Activated naive CD8-positive, alpha-beta T cell treated with anti-CD3 and anti-CD28 coated beads for 36 hours (primary cell): ENCODE results near the gene VENTX. TPM values are rescaled to one million over a fixed set of nuclear protein-coding genes. Genes with fewer than 3 reads are reported as not detected.

Experiments used
- DNase-seq: peaks from one replicate; pipeline ENCODE4 v3.0.0; 2021
- H3K27ac Mint-ChIP-seq: one replicate; pipeline ENCODE4 v1.8.0; 2022; ENCODE audit warnings: mild to moderate bottlenecking, moderate library complexity, mixed read lengths
- H3K27me3 Mint-ChIP-seq: one replicate; pipeline ENCODE4 v1.8.0; 2022; ENCODE audit warnings: mild to moderate bottlenecking, mixed read lengths
- H3K36me3 Mint-ChIP-seq: one replicate; pipeline ENCODE4 v1.8.0; 2021; ENCODE audit warnings: mild to moderate bottlenecking, mixed read lengths
- H3K4me1 Mint-ChIP-seq: one replicate; pipeline ENCODE4 v1.8.0; 2021; ENCODE audit warnings: mixed read lengths
- H3K4me3 Mint-ChIP-seq: one replicate; pipeline ENCODE4 v1.8.0; 2022; ENCODE audit warnings: mild to moderate bottlenecking, moderate library complexity, mixed read lengths
- H3K9me3 Mint-ChIP-seq: one replicate; pipeline ENCODE4 v1.8.0; 2022; ENCODE audit warnings: mixed read lengths
- total RNA-seq, 2 experiments: library from RNA; stranded (reverse); gene quantifications; one replicate each; pipeline ENCODE4 v1.2.3, GENCODE V29; 2021

The VENTX gene
- total RNA-seq, 2 experiments from 2014 or later = not detected

DNA sequence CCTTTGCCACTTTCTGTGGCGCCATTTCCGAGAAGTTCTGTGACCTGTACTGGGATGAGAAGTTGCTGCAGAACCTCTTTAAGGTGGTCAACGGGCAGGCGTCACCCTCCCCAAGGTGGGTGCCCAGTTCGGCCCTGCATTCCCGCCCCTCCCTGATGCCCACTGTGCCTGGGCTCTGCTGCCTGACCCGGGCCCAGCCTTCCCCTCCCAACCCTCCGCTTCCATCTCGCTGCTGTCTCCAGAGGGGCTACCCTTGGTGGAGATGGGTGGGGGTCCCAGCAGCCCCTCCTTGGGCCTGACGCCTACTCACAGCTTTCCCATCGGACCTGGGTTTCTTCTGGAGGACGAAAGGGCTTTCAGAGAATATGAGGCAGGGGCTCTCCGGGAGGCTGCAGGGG lies 38.2 kb upstream of the VENTX start:
- Mint-ChIP-seq H3K36me3 (no peaks in the 10 kb centered on the region), H3K27ac (no peak overlapping the region), H3K4me3 (no peak overlapping the region), H3K4me1 (no peaks in the 10 kb centered on the region), H3K9me3 (no peaks in the 10 kb centered on the region), H3K27me3 (no peaks in the 10 kb centered on the region)
- no peak for DNase-seq

DNA sequence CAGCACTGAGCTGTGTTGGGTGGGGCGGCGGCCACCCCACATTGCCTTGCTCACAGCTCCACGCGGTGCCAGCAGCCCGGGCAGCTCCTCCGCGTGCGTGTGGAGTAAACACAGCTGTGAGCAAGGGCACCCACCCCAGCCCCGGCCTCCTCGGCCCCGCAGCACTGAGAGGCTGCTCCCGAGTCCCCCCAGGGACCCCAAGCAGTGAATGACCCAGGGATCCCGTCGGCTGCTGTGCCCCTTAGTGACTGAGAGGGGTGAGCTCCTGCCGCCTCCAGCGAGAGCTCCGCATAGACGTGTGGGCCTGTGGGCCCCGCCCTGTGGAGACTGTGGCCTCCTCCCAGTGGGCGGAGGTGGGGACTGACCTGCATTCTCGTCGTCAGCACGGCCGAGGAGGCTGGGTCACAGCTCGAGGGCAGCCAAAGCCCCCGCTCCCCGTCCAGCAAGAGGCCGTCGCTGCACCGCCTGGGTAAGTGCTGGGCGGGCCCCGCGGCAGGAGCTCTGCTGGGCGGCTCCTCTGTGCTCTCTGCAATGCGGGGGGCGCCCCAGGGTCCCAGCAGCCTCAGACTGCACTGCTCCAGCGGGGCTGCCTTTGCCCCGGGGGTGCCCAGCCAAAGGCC lies 37.6 kb upstream of the VENTX start:
- Mint-ChIP-seq H3K4me1 (no peaks in the 10 kb centered on the region), H3K27ac (no peak overlapping the region), H3K27me3 (no peaks in the 10 kb centered on the region), H3K4me3 (no peak overlapping the region), H3K9me3 (no peaks in the 10 kb centered on the region), H3K36me3 (no peaks in the 10 kb centered on the region)
- no peak for DNase-seq

DNA sequence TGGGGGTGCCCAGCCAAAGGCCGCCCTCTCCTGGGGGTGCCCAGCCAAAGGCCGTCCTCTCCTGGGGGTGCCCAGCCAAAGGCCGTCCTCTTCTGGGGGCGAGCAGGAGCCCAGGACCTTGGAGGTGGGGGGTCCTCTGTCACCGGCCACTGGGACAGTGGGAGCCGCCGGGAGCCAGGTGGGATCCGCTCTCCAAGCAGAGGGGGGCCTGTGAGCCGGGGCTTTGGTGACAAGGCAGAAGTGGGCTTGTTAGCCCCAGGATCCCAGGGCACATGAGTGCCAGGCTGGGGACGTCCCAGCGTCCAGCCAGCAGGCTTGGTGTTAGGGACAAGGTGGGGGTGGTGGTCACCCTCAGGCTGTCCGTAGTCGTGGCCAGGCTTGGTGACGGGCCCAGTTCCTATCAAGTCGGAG lies 37.0 kb upstream of the VENTX start:
- H3K27me3 Mint-ChIP-seq = no peaks in the 10 kb centered on the region
- H3K9me3 Mint-ChIP-seq = no peaks in the 10 kb centered on the region
- no peak overlapping the region for H3K4me3 Mint-ChIP-seq

DNA sequence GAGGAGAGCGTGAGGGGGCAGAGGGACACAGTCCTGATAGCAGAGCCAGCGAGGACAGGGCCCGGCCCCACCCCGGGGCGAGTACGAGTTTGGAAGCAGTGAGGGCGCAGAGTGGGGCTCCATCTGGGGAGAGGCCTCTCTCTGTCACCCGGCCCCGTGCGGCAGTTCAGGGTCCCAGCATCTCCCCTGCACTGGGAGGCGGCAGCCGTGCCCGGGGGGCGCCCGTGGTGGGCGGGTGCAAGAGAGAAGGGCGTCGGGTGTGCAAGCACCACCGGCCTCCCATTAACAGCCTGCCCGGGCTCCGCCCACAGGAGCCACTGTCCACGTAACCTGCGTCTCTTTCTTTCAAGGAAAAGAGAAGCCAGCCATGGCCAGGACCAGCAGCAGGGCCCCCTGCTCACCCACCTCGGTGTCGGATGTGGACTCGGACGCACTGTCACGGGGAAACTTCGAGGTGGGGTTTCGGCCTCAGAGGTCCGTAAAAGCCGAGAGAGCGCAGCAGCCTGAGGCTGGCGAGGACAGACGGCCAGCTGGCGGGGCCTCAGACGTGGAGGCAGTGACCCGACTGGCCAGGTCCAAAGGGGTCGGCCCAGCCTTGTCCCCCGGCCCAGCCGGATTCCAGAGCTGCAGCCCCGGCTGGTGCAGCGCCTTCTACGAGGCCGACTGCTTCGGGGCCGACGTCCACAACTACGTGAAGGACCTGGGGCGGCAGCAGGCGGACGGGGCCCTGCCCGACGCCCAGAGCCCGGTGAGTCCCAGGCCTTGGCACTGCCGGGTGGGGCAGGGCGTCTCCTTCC lies 36.3 kb upstream of the VENTX start:
- Mint-ChIP-seq H3K36me3 (no peaks in the 10 kb centered on the region), H3K27me3 (no peaks in the 10 kb centered on the region), H3K27ac (no peak overlapping the region), H3K4me3 (no peak overlapping the region), H3K4me1 (no peaks in the 10 kb centered on the region), H3K9me3 (no peaks in the 10 kb centered on the region)
- DNase-seq = no peak

More for the DNA sequence above, 37.0 kb upstream of the VENTX start:
- Mint-ChIP-seq H3K36me3 (no peaks in the 10 kb centered on the region), H3K27ac (no peak overlapping the region), H3K4me1 (no peaks in the 10 kb centered on the region)
- no peak for DNase-seq

DNA sequence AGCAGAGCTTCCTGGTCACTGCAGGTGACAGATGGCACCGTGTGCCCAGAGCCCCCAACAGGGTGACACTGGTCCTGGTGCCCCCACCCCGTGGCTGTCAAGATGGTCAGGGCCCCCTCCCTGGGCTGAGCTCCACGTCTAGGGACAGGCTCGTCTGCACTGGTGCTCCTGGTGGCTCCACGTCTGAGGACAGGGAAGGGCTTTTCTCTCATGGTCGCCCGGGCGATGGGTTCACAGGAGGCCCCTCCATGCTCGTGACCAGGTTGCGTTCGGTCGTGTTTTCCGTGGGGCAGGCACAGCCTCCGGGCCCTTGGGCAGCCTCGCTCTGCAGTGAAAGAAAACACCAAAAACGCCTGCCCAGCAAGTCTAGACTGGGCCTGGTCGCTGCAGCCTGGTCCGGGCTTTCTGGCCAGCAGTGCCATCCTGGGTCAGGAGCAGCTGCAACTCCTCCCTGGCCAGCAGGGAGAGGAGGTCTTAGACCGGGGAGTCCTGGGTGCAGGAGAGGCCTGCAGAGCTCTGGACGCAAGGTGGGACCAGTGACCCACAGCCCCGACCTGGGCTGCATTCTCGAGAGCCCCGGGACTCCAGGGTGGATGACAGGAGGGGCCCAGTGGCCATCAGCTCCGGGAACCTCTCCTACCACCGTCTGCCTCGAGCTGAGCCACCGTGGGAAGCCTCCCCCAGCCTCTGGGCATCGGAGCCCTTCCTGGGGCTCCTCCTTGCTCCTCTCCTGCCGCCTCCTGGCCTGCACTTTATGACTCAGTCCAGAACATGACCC lies 35.5 kb upstream of the VENTX start:
- DNase-seq = no peak
- Mint-ChIP-seq H3K27me3 (no peaks in the 10 kb centered on the region), H3K4me1 (no peaks in the 10 kb centered on the region), H3K9me3 (no peaks in the 10 kb centered on the region), H3K27ac (no peak overlapping the region), H3K36me3 (no peaks in the 10 kb centered on the region), H3K4me3 (no peak overlapping the region)

DNA sequence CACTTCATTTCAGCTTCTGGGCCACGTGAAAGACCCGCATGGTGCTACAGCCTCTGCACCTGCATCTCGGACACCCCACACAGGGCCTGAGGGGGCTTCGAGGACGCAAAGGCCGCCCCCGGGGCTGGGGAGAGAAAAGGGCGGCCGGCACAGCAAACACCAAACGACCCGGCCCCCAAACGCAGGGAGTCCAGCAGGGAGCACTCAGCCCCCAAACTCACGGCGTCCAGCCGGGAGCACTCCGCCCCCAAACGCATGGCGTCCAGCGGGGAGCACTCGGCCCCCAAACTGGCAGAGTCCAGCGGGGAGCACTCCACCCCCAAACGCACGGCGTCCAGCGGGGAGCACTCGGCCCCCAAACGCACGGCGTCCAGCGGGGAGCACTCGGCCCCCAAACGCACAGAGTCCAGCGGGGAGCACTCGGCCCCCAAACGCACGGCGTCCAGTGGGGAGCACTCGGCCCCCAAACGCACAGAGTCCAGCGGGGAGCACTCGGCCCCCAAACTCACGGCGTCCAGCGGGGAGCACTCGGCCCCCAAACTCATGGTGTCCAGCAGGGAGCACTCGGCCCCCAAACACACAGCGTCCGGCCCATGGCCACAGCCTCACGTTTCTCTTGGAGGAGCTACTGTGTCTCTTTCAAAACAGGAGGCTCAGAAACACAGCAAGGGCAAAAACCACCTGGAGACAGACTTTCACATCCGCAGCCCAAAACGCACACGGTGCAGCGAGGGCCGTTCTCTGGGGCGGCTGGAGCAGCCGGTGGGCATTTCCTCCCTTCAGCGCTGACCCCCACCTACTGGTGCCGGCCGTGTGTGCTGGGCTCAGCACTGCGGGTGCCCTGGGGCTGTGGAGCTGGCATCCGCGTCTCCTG lies 34.6 kb upstream of the VENTX start:
- Mint-ChIP-seq H3K36me3 (no peaks in the 10 kb centered on the region), H3K27ac (no peak overlapping the region), H3K27me3 (no peaks in the 10 kb centered on the region), H3K4me1 (no peaks in the 10 kb centered on the region), H3K9me3 (no peaks in the 10 kb centered on the region), H3K4me3 (no peak overlapping the region)
- no peak for DNase-seq

DNA sequence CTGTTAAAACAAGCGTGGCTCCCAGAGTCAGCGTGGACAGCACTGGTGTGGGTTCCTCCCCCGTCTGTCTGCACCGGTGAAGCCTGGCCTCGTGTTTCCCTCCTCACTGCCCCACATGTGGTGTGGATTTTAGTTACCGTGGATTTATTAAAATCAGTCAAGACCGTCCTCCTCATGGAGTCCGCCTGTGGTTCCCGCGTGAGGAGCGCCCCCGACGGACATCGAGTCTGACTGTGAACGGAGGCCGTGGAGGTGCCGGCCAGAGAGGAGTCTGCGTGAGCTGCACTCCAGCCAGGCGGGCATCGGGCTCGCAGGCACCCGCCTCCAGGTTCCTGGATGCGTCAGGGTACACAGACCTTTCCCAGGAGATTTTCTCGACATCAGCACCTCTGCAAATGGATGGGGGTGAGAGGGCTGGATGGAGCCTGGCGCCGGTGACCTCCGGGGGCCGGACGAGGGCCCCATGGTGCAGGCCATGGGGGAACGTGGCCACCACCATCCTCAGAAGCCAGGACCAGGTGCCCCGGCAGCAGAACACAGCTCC lies 33.9 kb upstream of the VENTX start:
- Mint-ChIP-seq H3K27me3 (no peaks in the 10 kb centered on the region), H3K36me3 (no peaks in the 10 kb centered on the region), H3K9me3 (no peaks in the 10 kb centered on the region), H3K27ac (no peak overlapping the region), H3K4me1 (no peaks in the 10 kb centered on the region), H3K4me3 (no peak overlapping the region)
- DNase-seq = no peak

DNA sequence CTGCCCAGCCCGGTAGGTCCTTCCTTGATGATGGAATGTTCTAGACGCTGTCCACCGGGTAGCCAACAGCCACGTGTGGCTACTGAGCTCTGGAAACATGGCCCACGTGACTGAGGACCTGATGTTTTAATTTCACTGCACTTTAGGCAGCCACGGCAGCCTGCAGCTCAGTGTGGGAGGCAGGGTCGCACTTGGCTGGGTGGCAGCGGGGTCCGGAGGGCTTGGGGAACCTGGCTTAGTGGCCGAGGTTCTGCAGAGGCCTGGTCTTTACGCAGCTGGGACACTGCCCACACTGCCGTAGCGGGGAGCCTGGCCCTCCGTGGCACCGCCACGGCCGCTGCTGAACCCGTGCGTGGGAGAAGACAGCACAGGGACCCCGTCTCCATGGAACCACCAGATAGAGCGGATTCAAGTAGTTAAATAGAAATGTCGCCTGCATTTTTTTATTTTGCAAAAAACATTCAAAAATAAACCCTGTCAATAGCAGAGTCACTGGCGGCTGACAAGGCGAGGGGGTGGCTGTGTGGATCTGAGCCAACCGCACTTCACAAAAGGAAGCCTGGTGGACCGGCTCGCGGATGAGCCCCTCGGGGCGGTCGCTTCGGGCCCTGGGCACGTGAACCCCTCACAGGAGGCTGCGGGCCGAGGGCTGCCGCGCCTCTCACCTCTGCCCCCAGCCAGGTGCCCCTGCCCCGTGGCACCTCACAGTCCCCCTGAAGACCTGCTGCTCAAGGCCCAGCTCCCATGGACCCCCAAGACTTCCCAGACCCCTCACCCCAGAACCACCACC lies 33.2 kb upstream of the VENTX start:
- no peaks in the 10 kb centered on the region for H3K27me3 Mint-ChIP-seq
- no peaks in the 10 kb centered on the region for H3K36me3 Mint-ChIP-seq
- no peaks in the 10 kb centered on the region for H3K4me1 Mint-ChIP-seq
- H3K9me3 Mint-ChIP-seq = no peaks in the 10 kb centered on the region
- DNase-seq = no peak
- H3K27ac Mint-ChIP-seq = no peak overlapping the region
- H3K4me3 Mint-ChIP-seq = no peak overlapping the region

DNA sequence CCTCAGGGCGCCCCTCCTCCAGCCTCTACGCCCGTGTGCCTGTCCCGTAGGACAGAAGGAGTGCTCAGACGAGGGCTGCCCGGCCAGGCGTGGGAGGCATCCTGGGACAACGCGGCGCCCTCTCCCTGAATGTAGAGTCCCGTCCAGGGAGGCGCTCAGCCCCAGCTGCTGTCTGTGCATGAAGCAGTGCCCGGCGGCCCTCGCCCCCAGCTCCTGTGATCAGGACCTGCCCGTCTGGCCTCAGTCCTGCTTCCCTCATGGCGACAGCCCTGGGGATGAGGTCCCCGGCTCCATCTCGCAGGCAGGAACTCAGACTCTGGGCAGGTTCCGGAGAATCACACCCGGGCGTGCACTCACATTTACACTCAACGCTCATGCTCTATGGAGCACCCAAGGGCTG lies 32.5 kb upstream of the VENTX start:
- Mint-ChIP-seq H3K4me3 (no peak overlapping the region), H3K27me3 (no peaks in the 10 kb centered on the region)

DNA sequence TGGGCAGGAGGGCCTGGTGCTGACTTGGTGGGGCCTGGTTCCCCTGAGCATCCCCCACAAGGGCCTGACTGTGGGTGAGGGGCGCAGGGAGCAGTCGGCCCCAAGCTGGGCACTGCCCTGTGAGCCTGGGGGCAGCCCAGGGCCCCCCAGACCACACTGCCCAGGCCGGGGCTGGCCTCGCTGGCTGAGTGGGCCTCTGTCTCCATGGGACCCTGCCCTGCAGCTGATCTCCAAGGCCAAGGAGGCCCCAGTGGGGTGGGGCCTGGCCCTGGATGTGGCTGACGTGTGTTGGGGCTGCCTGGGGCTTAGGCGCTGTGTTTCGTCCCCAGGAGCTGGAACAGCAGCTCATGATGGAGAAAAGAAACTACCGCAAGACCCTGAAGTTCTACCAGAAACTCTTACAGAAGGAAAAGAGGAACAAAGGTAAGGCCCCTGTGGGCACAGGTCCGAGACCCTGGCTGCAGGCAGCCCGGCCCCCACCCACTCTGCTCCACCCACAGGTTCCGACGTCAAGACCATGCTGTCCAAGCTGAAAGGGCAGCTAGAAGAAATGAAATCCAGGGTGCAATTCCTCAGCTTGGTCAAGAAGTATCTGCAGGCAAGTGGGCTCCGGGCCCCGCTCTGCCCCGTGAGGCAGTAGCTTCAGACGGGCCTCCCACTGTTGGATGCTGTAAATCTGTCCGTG lies 31.2 kb upstream of the VENTX start:
- Mint-ChIP-seq H3K9me3 (no peaks in the 10 kb centered on the region), H3K27me3 (no peaks in the 10 kb centered on the region), H3K4me3 (no peak overlapping the region), H3K36me3 (no peaks in the 10 kb centered on the region), H3K27ac (no peak overlapping the region), H3K4me1 (no peaks in the 10 kb centered on the region)
- DNase-seq = no peak

More for the DNA sequence above, 32.5 kb upstream of the VENTX start:
- H3K36me3 Mint-ChIP-seq = no peaks in the 10 kb centered on the region
- H3K27ac Mint-ChIP-seq = no peak overlapping the region
- no peaks in the 10 kb centered on the region for H3K9me3 Mint-ChIP-seq
- no peak for DNase-seq
- no peaks in the 10 kb centered on the region for H3K4me1 Mint-ChIP-seq

DNA sequence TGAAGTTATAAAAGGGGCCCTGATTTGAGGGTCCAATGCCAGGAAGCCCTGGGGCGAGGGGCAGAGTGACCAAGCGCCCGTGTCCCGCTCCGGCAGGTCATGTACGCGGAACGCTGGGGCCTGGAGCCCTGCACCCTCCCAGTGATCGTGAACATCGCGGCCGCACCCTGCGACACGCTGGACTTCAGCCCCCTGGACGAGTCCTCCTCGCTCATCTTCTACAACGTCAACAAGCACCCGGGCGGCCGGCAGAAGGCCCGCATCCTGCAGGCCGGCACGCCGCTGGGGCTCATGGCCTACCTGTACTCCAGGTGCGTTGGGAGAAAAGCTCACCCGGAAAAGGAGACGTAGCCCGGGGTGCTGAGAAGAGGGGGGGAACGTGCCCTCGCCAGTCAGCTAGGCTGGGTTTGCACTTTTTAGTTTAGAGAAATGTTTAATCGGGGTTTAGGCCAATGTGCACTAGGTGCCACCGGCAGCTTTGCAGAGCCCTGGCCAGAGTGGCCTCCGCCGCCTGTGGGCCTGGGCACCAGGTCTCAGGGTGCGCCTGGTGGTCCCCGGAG lies 30.5 kb upstream of the VENTX start:
- no peak for DNase-seq
- H3K27ac Mint-ChIP-seq = no peak overlapping the region
- H3K4me1 Mint-ChIP-seq = no peaks in the 10 kb centered on the region
- H3K4me3 Mint-ChIP-seq = no peak overlapping the region
- H3K27me3 Mint-ChIP-seq = no peaks in the 10 kb centered on the region
- no peaks in the 10 kb centered on the region for H3K36me3 Mint-ChIP-seq
- no peaks in the 10 kb centered on the region for H3K9me3 Mint-ChIP-seq

DNA sequence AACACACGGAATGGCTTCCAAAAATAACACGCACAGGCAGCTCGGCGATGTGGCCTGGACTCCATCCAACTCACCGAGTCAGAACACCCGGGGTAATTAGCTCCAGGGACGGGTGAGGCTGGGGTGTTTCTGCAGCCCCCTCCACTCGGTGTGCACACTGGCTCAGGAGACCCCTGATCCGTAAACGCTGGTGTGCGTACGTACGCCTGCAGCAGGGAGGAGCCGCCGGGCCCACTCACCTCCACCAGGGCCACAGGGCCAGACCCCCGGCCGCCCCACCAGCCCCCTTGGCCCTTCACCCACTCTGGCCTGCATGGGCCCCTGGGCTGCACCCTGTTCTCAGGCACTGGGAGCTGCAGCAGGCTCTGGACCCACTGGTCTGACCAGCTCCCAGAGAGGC lies 30.0 kb upstream of the VENTX start:
- no peak overlapping the region for H3K4me3 Mint-ChIP-seq
- DNase-seq = no peak
- no peaks in the 10 kb centered on the region for H3K36me3 Mint-ChIP-seq
- H3K27ac Mint-ChIP-seq = no peak overlapping the region
- no peaks in the 10 kb centered on the region for H3K4me1 Mint-ChIP-seq
- H3K27me3 Mint-ChIP-seq = no peaks in the 10 kb centered on the region
- H3K9me3 Mint-ChIP-seq = no peaks in the 10 kb centered on the region

DNA sequence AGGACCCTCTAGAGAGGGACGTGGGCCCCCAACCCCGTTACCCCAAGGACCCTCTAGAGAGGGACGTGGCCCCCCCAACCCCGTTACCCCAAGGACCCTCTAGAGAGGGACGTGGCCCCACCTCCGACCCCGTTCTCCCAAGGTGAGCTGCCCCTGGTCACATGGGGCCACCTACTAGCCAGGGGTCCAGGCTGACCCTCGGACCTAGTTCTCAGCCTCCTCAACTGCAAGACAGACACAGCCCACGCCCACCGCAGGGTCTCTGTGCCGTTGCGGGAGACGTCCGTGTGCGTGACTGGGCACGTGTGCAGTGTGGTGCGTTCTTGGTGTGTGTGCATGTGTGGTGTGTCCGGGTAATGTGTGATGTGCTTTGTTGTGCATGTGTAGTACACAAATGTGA lies 29.2 kb upstream of the VENTX start:
- DNase-seq = no peak
- no peaks in the 10 kb centered on the region for H3K36me3 Mint-ChIP-seq
- H3K9me3 Mint-ChIP-seq = no peaks in the 10 kb centered on the region
- no peak overlapping the region for H3K4me3 Mint-ChIP-seq
- no peaks in the 10 kb centered on the region for H3K4me1 Mint-ChIP-seq
- H3K27me3 Mint-ChIP-seq = no peaks in the 10 kb centered on the region
- no peak overlapping the region for H3K27ac Mint-ChIP-seq
